ENCODE results near the gene ELOA.
A peak's percentile ranks its signal among the peaks of the same experiment; 100 is the strongest.
"Not testable (repeated sequence)": the region's sequence is repeated elsewhere in the genome, so short reads cannot be mapped to it uniquely, and the experiment has no call there.

Gene ELOA

DNA sequence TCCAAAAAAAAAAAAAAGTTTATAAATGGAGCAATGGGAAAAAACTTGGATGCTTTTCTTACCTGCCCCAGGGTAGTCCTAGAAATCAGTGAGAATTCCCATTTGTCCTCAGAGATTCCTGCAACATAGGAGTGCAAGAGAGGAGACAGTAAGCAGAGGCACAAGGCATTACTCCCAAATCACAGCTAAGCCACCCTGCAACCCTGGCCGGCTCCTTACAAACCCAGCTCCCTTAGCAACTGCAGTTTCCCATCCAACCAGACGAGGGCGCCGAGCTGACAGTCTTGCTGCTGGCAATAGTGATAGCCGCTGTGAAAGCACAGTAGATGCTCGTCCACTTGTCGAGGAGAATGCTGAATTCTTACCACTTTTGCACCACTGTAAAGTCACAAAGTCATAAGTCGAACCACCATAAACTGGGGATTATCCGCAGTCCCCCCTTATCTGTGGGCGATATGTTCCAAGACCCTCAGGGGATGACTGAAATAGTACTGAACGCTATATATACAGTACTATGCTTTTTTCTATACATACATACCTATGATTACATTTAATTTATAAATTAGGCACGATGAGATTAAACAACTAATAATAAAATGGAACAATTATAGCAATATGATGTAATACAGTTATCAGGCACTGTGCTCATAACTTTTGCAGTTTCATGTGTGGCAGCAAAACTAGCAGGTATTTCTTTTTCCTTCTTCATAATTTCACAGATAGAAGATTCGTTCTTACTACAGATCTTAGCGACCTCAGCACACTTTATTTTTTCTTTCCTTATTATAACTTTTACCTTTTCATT, 29.0 kb downstream of the ELOA start:
- TF ChIP-seq, protein P1, sequence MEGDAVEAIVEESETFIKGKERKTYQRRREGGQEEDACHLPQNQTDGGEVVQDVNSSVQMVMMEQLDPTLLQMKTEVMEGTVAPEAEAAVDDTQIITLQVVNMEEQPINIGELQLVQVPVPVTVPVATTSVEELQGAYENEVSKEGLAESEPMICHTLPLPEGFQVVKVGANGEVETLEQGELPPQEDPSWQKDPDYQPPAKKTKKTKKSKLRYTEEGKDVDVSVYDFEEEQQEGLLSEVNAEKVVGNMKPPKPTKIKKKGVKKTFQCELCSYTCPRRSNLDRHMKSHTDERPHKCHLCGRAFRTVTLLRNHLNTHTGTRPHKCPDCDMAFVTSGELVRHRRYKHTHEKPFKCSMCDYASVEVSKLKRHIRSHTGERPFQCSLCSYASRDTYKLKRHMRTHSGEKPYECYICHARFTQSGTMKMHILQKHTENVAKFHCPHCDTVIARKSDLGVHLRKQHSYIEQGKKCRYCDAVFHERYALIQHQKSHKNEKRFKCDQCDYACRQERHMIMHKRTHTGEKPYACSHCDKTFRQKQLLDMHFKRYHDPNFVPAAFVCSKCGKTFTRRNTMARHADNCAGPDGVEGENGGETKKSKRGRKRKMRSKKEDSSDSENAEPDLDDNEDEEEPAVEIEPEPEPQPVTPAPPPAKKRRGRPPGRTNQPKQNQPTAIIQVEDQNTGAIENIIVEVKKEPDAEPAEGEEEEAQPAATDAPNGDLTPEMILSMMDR (IDR thresholded peaks at IDR 0.05; ENCODE audit: low read depth, low read length): peak; percentile 99
- H3K4me3 ChIP-seq (ENCODE audit: low read depth, low read length): no peak overlapping the region
- DNase-seq (ENCODE audit: low read depth, low spot score): peak; percentile 79
- in situ Hi-C loops (cut with HindIII; ENCODE audit: low sequenced_read_pairs): no loop called here

DNA sequence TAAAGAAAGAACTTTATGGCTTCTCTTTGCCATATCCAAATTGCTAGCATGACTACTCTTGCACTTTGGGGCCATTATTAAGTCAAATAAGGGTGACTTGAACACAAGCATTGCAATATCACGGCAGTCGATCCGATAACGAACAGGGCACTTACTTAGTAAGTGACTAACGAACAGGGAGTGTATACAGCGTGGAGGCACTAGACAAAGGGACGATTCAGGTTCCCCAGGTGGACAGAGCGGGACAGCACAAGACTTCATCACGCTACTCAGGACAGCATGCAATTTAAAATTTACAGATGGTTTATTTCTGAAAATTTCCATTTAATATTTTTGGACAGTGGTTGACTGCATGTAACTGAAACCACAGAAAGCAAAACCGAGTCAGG, 29.6 kb downstream of the ELOA start:
- in situ Hi-C loops (cut with HindIII; ENCODE audit: low sequenced_read_pairs): no loop called here
- TF ChIP-seq, protein P1 (IDR thresholded peaks at IDR 0.05; ENCODE audit: low read depth, low read length): no peak
- no peak for DNase-seq (ENCODE audit: low read depth, low spot score)
- no peak overlapping the region for H3K4me3 ChIP-seq (ENCODE audit: low read depth, low read length)

DNA sequence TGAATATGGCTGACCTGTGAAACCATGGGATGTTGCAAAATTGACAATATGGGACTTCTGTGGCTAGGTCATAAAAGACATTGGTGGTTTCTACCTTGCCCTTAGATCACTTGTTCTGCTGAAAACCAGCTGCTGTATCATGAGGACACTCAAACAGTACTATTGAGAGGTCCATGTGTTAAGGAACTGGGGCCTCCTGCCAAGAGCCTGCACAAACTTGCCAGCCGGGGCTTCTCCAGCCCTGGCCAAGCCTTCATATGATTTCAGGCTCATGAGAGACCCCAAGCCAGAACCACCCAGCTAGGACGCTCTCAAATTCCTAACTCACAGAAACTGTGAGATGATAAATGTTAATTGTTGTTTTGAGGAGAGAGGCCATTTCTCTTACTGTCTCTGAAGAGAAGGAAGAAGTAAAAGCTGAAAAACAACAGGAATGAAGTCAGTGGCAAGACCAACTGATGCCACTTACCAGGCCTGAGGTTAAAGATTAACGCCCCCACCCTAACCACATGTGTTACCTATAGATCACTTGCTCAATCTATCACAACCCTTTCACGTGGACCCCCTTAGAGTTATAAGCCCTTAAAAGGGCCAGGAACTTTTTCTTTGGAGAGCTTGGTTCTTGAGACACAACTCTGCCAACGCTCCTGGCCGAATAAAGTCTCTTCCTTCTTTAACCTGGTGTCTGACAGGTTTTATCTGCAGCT, 31.1 kb downstream of the ELOA start:
- TF ChIP-seq, protein P1 (IDR thresholded peaks at IDR 0.05; ENCODE audit: low read depth, low read length): no peak
- H3K4me3 ChIP-seq (ENCODE audit: low read depth, low read length): no peak overlapping the region
- in situ Hi-C loops (cut with HindIII; ENCODE audit: low sequenced_read_pairs): no loop called here
- no peak for DNase-seq (ENCODE audit: low read depth, low spot score)

DNA sequence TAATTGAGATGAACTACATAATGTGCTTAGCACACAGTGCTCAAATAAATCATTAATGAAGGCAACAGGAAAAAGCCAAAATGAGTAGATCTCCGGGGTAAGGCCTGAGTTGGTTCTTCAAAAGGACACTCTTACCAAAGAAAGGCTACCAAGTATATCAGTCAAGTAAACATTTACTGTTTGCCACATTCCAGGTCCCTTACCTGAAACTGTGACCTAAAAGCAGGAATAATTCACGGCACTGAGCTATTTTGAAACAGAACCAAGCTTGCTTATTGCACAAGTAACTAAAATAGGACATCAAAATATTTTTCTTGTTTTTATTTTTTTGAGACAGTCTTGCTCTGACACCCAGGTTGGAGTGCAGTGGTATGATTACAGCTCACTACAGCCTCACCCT, 32.9 kb downstream of the ELOA start:
- DNase-seq (ENCODE audit: low read depth, low spot score): no peak
- TF ChIP-seq, protein P1 (IDR thresholded peaks at IDR 0.05; ENCODE audit: low read depth, low read length): no peak
- H3K4me3 ChIP-seq (ENCODE audit: low read depth, low read length): no peak overlapping the region
- in situ Hi-C loops (cut with HindIII; ENCODE audit: low sequenced_read_pairs): no loop called here

DNA sequence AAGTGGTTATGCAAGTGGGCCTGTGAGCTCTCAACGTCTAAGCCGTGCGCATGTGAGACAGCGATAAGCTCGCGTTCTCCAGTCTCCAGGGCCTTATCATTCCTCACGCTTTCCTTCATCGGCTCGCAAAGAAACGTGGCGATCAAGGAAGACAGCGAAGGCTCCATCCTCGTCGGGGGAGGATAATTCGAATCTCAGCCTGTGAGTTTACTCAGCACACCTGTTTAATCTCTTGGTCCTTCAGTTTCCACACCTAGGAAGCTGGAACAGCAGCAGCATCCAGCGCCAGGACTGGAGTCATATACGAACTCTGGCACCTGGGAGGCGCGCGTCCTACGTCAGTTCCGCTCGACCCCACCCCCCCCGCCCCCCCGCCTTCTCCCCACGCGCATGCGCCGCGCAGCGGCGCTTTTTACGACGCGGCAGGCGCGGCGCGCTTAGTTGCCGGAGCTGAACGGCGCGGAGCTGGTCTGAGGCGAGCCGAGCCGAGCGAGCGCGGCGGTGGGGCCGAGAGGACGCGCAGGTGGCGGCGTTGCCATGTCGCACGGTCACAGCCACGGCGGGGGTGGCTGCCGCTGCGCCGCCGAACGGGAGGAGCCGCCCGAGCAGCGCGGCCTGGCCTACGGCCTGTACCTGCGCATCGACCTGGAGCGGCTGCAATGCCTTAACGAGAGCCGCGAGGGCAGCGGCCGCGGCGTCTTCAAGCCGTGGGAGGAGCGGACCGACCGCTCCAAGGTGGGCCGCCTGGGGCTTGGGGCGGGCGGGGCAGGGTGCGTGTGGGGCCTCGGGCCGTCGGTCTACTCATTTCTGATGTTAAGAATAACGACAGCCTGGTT, 34.9 kb downstream of the ELOA start, which contains the start of gene PITHD1:
Gene PITHD1 (plus strand): TSS at position 440 of the 836 bp plus-strand sequence. CDS start 98 bp downstream, at position 538.
- in situ Hi-C loops (cut with HindIII; ENCODE audit: low sequenced_read_pairs): no loop called here
- TF ChIP-seq, protein P1 (IDR thresholded peaks at IDR 0.05; ENCODE audit: low read depth, low read length): no peak
- DNase-seq (ENCODE audit: low read depth, low spot score): peak; percentile 83
- peak within 1 kb of the TSS; percentile 64 for H3K4me3 ChIP-seq (ENCODE audit: low read depth, low read length)

DNA sequence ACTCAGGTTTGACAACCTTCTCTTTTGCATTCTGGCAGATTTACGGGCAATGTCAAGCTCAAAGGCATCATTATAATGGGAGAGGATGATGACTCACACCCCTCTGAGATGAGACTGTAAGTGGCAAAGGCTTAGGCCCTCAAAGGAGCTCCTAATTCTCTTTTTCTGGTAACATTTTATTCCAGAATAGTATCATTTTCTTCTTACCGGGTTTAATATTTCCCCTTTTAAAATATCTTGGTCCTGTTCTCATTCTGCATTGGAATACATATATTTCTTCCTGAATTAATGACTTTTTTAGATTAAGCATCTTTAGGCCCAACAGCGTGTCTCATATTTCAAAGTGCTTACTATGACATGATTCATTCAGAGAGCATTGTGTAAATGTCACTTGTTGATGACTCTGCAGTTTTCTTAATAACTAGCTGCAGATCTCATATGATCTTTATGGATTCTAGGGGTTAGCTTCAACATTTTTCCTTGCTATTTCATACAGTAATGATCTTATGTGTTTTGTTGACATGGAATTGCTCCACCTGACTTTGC, 36.6 kb downstream of the ELOA start:
- in situ Hi-C loops (cut with HindIII; ENCODE audit: low sequenced_read_pairs): no loop called here
- TF ChIP-seq, protein P1 (IDR thresholded peaks at IDR 0.05; ENCODE audit: low read depth, low read length): no peak
- DNase-seq (ENCODE audit: low read depth, low spot score): peak; percentile 59
- no peak overlapping the region for H3K4me3 ChIP-seq (ENCODE audit: low read depth, low read length)

DNA sequence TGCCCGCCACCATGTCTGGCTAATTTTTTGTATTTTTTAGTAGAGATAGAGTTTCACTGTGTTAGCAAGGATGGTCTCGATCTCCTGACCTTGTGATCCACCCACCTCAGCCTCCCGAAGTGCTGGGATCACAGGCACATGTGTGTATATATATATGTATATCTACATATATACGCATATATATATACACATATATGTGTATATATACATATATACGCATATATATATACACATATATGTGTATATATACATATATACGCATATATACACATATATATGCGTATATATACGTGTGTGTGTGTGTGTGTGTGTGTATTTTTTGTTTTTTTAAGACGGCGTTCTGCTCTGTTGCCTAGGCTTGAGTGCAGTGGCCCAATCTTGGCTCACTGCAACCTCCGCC, 39.9 kb downstream of the ELOA start:
- H3K4me3 ChIP-seq (ENCODE audit: low read depth, low read length); DNase-seq (ENCODE audit: low read depth, low spot score); in situ Hi-C loops (cut with HindIII; ENCODE audit: low sequenced_read_pairs): not testable (repeated sequence)
